ENCODE measurements around the gene PRDM2.

- TF ChIP-seq TARDBP (IDR thresholded peaks at IDR 0.05) (no peak), SP1 (IDR thresholded peaks at IDR 0.05) (no peak), ELF4 (IDR thresholded peaks at IDR 0.05) (no peak)
Measured at GRCh38 chr1:13860031-13860430, 160.0 kb downstream of the PRDM2 start.
